A549 (cell line): ENCODE data around the gene DNPEP.

Experiments used
- CEBPB ChIP-seq, 2 experiments: fragments of >200 bp in 1 of 2; sonication (Bioruptor Twin) in 1 of 2; formaldehyde crosslinking in 1 of 2; IDR thresholded peaks; 2 replicates each; pipeline ENCODE4 v1.6.1; 2012 to 2016
- CTCF ChIP-seq: fragments of >200 bp; sonication (Bioruptor Twin); formaldehyde crosslinking; IDR thresholded peaks from 3 replicates; pipeline ENCODE4 v1.5.1; 2016
- GATA3 ChIP-seq: IDR thresholded peaks from 2 replicates; pipeline ENCODE4 v1.6.1; 2012; ENCODE audit warnings: borderline replicate concordance
- JUN ChIP-seq, 2 experiments: fragments of >200 bp; sonication (Bioruptor Twin); formaldehyde crosslinking; IDR thresholded peaks; 2 replicates in 1 of 2; 3 replicates in 1 of 2; pipeline ENCODE4 v1.6.1; 2016 to 2017
- JUNB ChIP-seq: fragments of >200 bp; sonication (Bioruptor Twin); formaldehyde crosslinking; IDR thresholded peaks from 2 replicates; pipeline ENCODE4 v1.6.1; 2016
- PBX3 ChIP-seq: IDR thresholded peaks from 2 replicates; pipeline ENCODE4 v1.6.1; 2012
- PHF8 ChIP-seq: fragments of 200-600 bp; sonication (generic); IDR thresholded peaks from 2 replicates; pipeline ENCODE4 v1.6.1; 2016; ENCODE audit warnings: low read depth, mild to moderate bottlenecking, antibody characterized with exemption, moderate library complexity, borderline replicate concordance
- POLR2A ChIP-seq: IDR thresholded peaks from 2 replicates; pipeline ENCODE4 v1.6.1; 2012; ENCODE audit warnings: mild to moderate bottlenecking, low read length
- RCOR1 ChIP-seq: fragments of 150-350 bp; IDR thresholded peaks from 2 replicates; pipeline ENCODE4 v1.6.1; 2014; ENCODE audit warnings: antibody characterized with exemption, low read length, low read depth
- REST ChIP-seq: fragments of 200-600 bp; sonication (generic); IDR thresholded peaks from 2 replicates; pipeline ENCODE4 v1.6.1; 2016; ENCODE audit warnings: antibody characterized with exemption, mild to moderate bottlenecking, moderate library complexity
- RFX5 ChIP-seq: fragments of 450-650 bp; IDR thresholded peaks from 2 replicates; pipeline ENCODE4 v1.7.1; 2014; ENCODE audit warnings: antibody characterized with exemption, mild to moderate bottlenecking, moderate library complexity
- SREBF2 ChIP-seq: fragments of 450-650 bp; IDR thresholded peaks from 2 replicates; pipeline ENCODE4 v1.6.1; 2014; ENCODE audit warnings: mild to moderate bottlenecking, moderate library complexity
- USF2 ChIP-seq: fragments of 450-650 bp; IDR thresholded peaks from 2 replicates; pipeline ENCODE4 v1.6.1; 2014; ENCODE audit warnings: antibody characterized with exemption

GRCh38 chr2:219358170-219359075, 29.3 kb downstream of the DNPEP start:
- TF ChIP-seq JUN (IDR thresholded peaks at IDR 0.05) (no peak), GATA3 (no peak), RCOR1 (no peak), CTCF (no peak), PHF8 (no peak), USF2 (no peak), POLR2A (no peak), RFX5 (no peak), PBX3 (no peak), JUNB (no peak), CEBPB (IDR thresholded peaks at IDR 0.05) (no peak), SREBF2 (no peak), REST (no peak)
